Muscle layer of colon (tissue), 2 donors: ENCODE data around the gene CD180.

Experiments
- H3K27ac ChIP-seq: one replicate; pipeline ENCODE4 v1.7.0; 2013; ENCODE audit warnings: low read depth, mild to moderate bottlenecking, low read length, moderate library complexity
- H3K27me3 ChIP-seq, 2 donors: one replicate each; pipeline ENCODE4 v1.7.0; 2013; ENCODE audit warnings: low read length in 2 of 2, mild to moderate bottlenecking in 2 of 2; ENCODE audit not compliant: insufficient read depth in 2 of 2, control insufficient read depth in 1 of 2
- H3K36me3 ChIP-seq: one replicate; pipeline ENCODE4 v1.7.0; 2013; ENCODE audit warnings: mild to moderate bottlenecking, low read length; ENCODE audit not compliant: insufficient read depth
- H3K4me1 ChIP-seq: one replicate; pipeline ENCODE4 v1.7.0; 2013; ENCODE audit warnings: mild to moderate bottlenecking, low read length; ENCODE audit not compliant: insufficient read depth
- H3K4me3 ChIP-seq, 2 donors: one replicate each; pipeline ENCODE4 v1.7.0; 2013; ENCODE audit warnings: low read length in 2 of 2, low read depth in 1 of 2, mild to moderate bottlenecking in 1 of 2, moderate library complexity in 1 of 2
- H3K9ac ChIP-seq: one replicate; pipeline ENCODE4 v1.7.0; 2013; ENCODE audit warnings: low read length
- H3K9me3 ChIP-seq: one replicate; pipeline ENCODE4 v1.7.0; 2013; ENCODE audit warnings: mild to moderate bottlenecking, low read length
- donor health status: abdominal sarcoma.
- donor health status: Adenocarcinoma of cecum.

Gene CD180

DNA sequence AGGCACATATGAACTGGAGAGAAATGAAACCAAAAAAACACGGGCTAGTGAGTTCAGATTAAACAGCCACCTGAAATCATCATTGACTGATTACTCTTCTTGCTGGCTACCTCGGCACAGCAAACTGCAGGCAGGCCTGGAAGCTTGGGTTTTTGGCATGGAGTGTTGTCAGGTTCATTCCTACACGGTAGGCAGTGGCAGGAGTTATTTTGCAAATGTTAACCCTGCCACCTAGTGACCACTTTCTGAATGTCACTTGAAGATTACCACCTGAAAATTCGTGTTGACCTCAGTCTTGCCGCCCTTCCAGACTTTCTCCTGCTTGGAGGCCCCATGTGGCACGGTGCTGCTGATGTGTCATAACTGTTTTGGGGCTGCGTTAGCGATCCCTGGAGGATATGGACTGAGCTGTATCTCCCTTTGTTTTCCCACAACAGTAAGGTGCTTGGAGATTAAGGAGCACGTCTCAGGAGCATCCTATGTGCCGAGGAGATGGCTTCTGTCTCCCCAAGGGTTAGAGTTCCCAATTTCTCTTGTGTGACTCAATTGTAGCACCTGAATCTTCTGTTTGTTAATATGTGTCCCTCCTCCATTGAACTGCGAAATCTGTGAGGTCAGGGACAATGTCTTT, 12.7 kb upstream of the CD180 start:
- no peak overlapping the region for H3K27ac ChIP-seq
- no peak overlapping the region for H3K4me3 ChIP-seq
- H3K9me3 ChIP-seq, result no peaks in the 10 kb centered on the region
- H3K9ac ChIP-seq, result no peak overlapping the region
- H3K36me3 ChIP-seq, result no peaks in the 10 kb centered on the region
- H3K27me3 ChIP-seq, result no peaks in the 10 kb centered on the region
- H3K4me1 ChIP-seq, result no peaks in the 10 kb centered on the region

DNA sequence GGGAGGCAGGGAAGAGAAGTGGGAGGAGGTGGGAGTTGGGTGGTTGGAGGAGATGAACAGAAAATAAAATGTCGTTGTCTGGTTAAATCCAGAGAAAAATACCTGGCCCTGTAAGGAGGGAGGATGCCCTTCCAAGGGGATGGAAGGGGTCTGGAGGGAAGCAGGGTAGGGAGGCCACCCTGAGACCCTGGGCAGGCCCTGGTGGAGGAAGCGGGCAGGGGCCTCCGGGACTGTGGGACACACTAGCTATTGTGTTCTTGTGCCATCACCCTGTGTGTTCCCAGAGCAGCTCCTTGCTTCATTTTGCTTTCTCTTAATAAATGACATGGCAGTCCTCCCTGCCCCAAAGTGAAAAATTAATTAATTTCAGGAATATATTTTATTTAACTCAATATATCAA, 11.8 kb upstream of the CD180 start:
- no peaks in the 10 kb centered on the region for H3K4me1 ChIP-seq
- no peak overlapping the region for H3K9ac ChIP-seq
- H3K27me3 ChIP-seq, result no peaks in the 10 kb centered on the region
- H3K4me3 ChIP-seq, result no peak overlapping the region
- H3K9me3 ChIP-seq, result no peaks in the 10 kb centered on the region
- H3K27ac ChIP-seq, result no peak overlapping the region
- no peaks in the 10 kb centered on the region for H3K36me3 ChIP-seq

DNA sequence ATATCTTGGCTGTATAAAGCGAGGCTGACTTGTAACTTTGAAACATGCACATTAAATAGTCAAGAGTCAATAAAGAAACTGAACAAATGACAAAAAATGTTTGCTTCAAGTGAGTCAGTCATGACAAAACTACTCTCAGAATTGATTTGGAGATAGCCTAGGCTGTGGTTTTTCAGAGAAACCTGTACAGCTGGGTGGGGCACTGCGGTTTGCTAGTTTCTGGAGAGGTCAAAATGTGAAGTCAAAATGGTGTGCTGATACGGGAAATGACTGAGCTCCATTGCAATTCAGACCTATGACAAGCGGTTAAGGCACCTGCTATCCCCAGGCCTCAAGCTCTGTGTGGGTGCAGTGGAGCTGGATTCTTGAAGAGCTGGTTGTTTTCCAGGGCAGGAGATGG, 10.3 kb upstream of the CD180 start:
- no peak overlapping the region for H3K4me3 ChIP-seq
- no peak overlapping the region for H3K9ac ChIP-seq
- no peaks in the 10 kb centered on the region for H3K36me3 ChIP-seq
- no peaks in the 10 kb centered on the region for H3K27me3 ChIP-seq
- no peak overlapping the region for H3K27ac ChIP-seq
- no peaks in the 10 kb centered on the region for H3K9me3 ChIP-seq
- no peaks in the 10 kb centered on the region for H3K4me1 ChIP-seq

DNA sequence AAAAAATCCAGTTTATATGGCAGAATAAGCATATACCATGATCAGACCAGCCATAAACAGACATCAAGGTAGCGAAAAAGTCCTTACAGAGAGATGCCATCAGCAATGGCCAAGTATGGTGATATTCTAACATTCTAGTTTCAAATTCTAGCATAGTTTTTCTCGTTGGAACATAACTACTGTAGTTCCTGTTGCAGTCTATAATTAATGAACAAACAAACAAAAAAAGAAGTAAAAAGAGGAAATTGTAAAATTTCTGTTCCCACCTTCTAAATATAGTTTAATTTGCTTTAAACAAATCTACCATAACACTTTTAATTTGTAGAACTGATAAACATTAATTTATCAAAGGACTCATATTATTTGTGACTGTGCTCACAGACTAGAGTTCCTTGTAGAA, 9.9 kb upstream of the CD180 start:
- no peaks in the 10 kb centered on the region for H3K36me3 ChIP-seq
- H3K9me3 ChIP-seq, result no peaks in the 10 kb centered on the region
- no peaks in the 10 kb centered on the region for H3K4me1 ChIP-seq
- H3K27me3 ChIP-seq, result no peaks in the 10 kb centered on the region
- H3K27ac ChIP-seq, result no peak overlapping the region
- no peak overlapping the region for H3K4me3 ChIP-seq
- no peak overlapping the region for H3K9ac ChIP-seq

DNA sequence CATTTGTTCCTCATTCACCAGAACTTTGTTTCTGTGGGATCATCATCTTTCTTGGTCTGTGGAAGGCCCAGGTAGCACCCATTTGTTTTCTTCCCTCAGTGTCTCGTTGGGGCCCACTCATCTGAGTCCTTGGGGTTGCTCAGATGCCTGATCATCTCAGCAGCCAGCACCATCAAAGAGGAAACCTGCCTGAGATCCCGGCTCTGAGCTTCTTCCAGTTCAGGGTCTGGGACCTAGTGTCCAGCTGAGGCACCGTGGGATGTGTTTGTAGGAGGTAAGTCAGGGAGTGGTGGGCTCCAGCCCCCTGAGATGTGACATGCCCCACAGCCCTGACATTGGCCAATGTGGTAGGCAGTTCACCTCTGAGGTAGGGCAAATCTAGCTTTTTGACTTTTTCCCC, 9.4 kb upstream of the CD180 start:
- no peak overlapping the region for H3K9ac ChIP-seq
- no peak overlapping the region for H3K27ac ChIP-seq
- no peaks in the 10 kb centered on the region for H3K4me1 ChIP-seq
- no peaks in the 10 kb centered on the region for H3K9me3 ChIP-seq
- H3K27me3 ChIP-seq, result no peaks in the 10 kb centered on the region
- no peaks in the 10 kb centered on the region for H3K36me3 ChIP-seq
- no peak overlapping the region for H3K4me3 ChIP-seq

DNA sequence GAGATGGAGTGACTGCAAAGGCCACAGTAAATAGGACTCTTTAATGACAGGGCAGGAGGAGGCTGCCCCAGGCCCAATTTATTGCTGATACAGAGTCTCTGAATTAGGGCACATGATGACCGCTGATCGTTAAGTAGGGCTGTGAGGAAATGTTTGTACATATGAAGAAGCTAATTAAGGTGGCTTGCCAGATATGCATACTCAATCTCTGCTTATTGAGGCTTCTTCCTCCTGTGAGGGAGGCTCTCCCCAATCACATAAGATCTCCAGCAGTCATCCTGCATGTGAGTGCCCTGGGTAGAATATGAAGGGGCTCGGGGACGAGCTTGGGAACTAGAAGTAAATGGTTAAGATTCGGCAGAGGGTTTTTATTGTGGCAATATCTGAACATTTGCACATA, 8.2 kb upstream of the CD180 start:
- Histone ChIP-seq H3K9ac (no peak overlapping the region), H3K27ac (no peak overlapping the region), H3K36me3 (no peaks in the 10 kb centered on the region), H3K9me3 (no peaks in the 10 kb centered on the region), H3K4me1 (no peaks in the 10 kb centered on the region), H3K27me3 (no peaks in the 10 kb centered on the region), H3K4me3 (no peak overlapping the region)

DNA sequence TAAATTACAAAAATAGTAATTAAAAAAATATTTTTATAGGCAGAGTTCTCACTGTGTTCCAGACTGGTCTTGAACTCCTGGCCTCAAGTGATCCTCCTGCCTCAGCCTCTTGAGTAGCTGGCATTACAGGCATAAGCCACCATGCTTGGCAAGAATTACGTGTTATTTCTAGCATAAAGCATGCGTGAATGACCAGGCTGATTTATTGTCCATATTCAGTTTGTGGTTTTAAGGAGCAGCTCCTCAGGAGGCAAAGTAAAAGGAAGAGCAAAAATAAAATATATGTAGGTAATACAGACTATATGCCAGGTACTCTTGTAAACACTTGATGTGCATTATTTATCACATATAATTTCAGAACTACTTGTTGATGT, 7.1 kb upstream of the CD180 start:
- H3K36me3 ChIP-seq, result no peaks in the 10 kb centered on the region
- no peak overlapping the region for H3K9ac ChIP-seq
- no peaks in the 10 kb centered on the region for H3K27me3 ChIP-seq
- no peaks in the 10 kb centered on the region for H3K4me1 ChIP-seq
- no peak overlapping the region for H3K4me3 ChIP-seq
- H3K27ac ChIP-seq, result no peak overlapping the region
- H3K9me3 ChIP-seq, result no peaks in the 10 kb centered on the region

DNA sequence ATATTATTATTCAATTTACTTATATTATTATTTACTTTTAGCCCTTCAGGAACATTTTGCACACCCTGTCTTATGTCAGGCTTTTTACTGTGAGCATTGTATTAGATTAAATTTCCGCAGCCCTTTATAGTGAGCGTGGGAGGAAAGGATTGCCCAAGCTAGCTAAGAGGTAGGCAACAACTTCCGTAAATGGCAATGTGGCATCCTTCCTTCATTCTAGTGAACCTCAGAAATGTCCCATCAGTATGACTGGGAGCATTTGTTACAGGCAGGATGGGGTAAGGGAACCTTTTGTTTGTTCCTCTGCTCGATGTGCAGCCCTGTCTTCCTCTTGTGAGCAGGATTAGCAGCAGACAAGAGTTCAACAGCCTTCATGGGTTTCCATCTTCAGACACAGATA, 6.2 kb upstream of the CD180 start:
- Histone ChIP-seq H3K27me3 (no peaks in the 10 kb centered on the region), H3K9me3 (no peaks in the 10 kb centered on the region), H3K4me3 (no peak overlapping the region), H3K9ac (no peak overlapping the region), H3K36me3 (no peaks in the 10 kb centered on the region), H3K27ac (no peak overlapping the region), H3K4me1 (no peaks in the 10 kb centered on the region)

DNA sequence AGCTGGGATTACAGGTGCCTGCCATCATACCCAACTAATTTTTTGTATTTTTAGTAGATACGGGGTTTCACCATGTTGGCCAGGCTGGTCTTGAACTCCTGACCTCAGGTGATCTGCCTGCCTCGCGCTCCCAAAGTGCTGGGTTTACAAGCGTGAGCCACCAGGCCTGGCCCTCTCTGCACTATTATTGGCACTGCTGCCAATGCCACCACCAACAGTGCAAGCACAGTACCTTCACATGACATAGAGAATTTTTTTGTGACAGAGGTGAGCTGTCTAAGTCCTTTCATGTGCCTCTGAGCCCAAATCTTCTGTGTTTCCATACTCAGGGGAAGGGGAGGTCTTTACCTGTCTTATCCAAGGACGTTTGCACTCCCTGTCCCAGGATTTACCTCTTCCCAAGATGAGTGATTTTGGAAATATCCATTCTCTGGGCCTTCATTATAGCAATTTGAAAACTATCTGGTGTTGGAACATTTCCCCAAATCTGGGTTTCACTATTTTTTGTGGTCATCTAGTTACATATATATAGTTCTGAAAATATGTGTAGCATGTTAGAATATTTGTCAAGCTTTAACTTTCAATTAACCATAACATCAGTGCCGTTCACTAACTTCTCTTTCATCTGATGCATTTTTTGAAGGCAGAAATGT, 5.4 kb upstream of the CD180 start:
- Histone ChIP-seq H3K9ac (no peak overlapping the region), H3K4me3 (no peak overlapping the region), H3K27me3 (no peaks in the 10 kb centered on the region), H3K27ac (no peak overlapping the region), H3K9me3 (no peaks in the 10 kb centered on the region), H3K36me3 (no peaks in the 10 kb centered on the region), H3K4me1 (no peaks in the 10 kb centered on the region)

DNA sequence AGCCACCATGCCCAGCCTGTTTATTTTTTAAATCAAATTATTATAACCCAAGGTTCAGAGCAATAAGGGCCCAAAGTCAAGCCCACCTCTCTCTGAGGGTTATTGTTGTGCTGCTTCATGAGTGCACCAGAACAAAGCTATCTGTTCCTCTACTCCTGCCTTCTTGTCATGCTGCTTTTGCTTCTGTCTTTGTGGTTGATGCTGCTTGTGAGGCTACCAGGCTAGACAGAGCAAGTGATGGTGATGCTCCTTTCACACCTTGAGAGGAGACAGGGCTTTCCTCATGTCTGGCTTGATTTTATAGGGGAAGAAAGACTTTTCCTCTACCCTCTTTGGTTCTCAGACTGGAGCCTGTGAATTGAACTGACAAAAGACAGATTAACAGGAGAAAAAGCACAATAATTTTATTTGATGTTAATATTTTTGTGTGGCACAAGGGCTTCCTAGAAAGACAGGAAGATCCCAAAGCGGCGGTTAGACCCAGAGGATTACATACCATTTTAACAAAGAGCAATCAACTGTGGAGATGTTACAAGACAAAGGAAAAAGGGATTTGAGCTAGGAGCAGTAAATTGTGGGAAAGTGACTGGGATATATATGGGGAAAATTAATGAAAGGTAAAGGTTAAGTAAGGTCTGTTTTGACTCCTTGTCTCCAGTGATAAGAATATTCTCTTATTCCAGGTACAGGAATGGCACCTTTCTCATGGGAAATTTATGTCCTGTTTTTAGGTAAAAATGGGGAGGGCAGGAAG, 4.4 kb upstream of the CD180 start:
- H3K4me3 ChIP-seq, result no peak overlapping the region
- no peak overlapping the region for H3K27ac ChIP-seq
- no peaks in the 10 kb centered on the region for H3K9me3 ChIP-seq
- H3K36me3 ChIP-seq, result no peaks in the 10 kb centered on the region
- no peaks in the 10 kb centered on the region for H3K27me3 ChIP-seq
- H3K9ac ChIP-seq, result no peak overlapping the region
- H3K4me1 ChIP-seq, result no peaks in the 10 kb centered on the region

DNA sequence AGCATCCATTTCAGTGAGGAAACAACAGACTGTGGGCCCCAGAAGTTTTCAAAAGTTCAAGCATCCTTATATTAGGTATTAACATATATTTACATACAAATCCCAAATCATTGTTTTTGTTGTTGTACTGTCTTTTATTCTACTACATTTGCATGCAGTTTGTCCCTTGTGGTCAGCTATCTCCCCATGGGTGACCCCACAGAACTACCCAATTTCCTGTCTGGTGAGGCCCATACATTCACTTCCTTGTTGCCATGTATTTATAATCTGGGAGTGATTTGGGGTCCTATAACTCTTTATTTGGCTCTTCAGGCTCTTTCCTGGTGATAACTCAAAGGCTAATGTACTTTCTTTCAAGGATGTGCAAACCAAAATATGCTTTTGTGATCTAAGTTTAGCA, 3.3 kb upstream of the CD180 start:
- no peaks in the 10 kb centered on the region for H3K36me3 ChIP-seq
- no peak overlapping the region for H3K4me3 ChIP-seq
- H3K9ac ChIP-seq, result no peak overlapping the region
- no peaks in the 10 kb centered on the region for H3K4me1 ChIP-seq
- H3K9me3 ChIP-seq, result no peaks in the 10 kb centered on the region
- no peaks in the 10 kb centered on the region for H3K27me3 ChIP-seq
- H3K27ac ChIP-seq, result no peak overlapping the region

DNA sequence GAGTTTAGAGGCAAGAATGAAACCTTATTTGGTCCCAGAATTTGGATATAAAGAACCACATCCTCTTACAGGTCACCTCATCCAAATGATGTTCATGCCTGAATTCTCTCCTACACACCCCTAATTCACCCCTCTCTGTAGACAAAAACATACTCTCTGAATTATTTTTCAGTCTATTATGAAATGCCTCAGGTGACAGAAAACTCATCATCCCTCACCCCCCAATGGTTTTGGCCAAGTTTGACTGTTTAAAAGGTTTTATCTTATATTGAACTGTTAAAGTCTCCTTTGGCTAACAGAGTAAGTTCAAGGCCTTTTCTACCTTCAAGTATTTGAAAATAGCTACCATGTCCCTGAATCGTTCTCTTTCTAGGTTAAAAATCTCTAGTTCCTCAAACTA, 2.3 kb upstream of the CD180 start:
- Histone ChIP-seq H3K9me3 (no peaks in the 10 kb centered on the region), H3K27ac (no peak overlapping the region), H3K27me3 (no peaks in the 10 kb centered on the region), H3K4me1 (no peaks in the 10 kb centered on the region), H3K4me3 (no peak overlapping the region), H3K9ac (no peak overlapping the region), H3K36me3 (no peaks in the 10 kb centered on the region)
